NCI-H146 treated with DMSO at 0.1 percent for 48 hours (cell line): ENCODE data around the gene KIAA1755.

Source experiments
- DNase-seq: peaks from one replicate; lab custom pipeline; 2025; ENCODE audit not compliant: unreplicated experiment; lab: John Stamatoyannopoulos, UW

KIAA1755 gene

DNA sequence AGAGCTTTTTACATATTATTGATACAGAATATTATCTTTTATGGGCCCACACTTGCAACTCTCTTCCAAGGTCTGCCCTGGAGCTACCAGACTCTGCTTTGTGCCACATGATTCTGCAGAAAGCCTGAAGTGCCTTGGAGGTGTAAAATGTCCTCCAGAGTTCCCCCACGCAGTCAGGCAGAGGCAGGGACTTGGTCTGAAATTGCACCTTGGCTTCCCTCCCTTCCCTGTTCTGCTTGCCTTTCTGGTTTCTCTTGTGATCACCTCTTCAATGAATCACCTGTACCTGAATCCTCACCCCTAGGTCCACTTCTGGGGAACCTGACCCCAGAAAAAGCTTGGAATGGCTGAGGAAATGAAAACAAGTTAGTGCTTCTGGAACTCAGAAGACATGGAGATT, 52.4 kb downstream of the KIAA1755 start:
- DNase-seq, result no peak

DNA sequence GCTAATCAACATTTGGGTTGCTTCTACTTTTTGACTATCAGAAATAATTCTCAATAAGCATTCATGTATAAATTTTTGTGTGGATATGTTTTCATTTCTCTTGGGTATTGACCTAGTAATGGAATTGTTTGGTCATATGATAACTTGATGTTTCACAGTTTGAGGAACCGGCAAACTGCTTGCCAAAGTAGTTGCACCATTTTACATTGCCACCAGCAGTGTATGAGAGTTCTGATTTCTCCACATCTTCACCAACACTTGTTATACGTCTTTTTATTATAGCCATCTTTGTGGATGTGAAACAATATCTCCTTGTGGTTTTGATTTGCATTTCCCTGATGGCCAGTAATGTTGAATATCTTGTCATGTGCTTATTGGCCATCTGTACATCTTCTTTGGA, 52.9 kb downstream of the KIAA1755 start:
- DNase-seq, result no peak

DNA sequence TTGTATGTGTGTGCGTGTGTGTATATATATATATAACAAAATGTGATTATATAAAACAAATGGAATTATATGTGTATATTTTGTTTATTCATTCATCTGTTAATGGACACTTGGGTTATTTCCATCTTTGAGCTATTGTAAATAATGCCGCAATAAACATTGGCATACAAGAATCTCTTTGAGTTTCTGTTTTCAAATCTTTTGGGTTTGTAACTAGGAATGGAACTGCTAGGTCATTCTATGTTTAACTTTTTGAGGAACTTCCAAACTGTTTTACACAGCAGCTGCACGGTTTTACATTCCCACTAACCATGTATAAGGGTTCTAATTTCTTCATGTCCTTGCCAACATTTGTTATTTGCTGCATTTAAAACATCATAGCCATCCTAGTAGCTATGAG, 55.5 kb downstream of the KIAA1755 start:
- DNase-seq, result no peak

DNA sequence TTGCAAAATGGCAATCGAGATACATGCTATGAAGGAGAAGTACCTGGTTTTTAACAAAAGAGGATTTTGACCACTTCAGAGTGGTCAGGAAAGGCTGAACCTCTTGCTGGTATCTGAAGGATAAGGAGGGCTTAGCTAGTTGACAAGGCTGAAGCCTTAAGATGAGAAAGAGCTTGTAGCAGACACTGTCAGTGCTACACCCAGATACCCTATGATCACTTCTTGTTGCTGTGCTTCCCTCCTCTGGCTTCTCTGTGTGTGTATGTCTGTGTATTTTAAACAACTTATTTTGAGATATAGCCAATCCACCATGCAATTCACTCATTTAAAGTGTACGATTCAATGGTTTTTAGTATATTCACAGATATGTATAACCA, 56.6 kb downstream of the KIAA1755 start:
- no peak for DNase-seq

DNA sequence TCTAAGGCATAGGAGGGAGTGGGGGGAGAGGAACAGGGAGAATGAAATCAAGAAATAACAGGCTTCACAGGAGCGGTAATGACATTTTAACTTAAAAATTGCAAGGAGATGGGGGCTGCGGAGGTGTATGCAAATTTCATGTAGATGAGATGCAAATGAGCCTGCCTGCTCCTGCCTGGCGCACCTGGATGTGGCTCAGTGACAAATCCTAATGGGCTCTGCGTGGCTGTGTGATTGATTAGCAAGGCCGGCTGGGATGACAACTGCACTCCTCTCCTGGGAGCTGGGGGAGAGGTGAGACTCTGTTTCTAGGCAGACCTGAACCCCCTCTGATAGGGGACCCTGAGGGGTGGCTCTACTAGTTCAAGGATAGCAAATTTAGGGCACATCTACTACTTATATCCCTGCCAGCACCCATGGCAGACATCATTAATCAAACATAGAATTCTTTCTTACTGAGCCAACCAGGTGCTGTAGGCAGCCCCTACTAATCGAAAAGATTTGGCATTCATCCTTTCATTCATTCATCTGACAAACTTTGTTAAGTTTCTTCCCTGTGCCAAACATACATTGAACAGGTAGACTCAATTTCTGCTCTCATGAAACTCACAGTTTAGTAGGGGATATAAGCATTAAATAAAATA, 57.1 kb downstream of the KIAA1755 start:
- DNase-seq, result no peak

DNA sequence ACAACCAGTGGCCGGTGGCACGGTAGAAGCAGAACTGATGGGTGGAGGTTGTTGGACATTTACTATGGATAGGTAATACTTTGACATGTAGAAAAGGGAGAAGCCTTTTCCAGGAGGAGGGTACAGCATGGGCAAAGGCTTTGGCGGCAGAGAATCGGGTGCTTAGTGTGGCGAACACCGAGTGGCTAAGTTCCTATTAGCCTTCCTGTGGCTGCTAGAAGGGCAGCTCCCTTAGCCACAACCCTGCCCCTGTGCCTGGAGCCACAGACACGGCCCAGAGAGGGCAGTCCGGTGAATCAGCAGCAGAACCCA, 57.6 kb downstream of the KIAA1755 start:
- DNase-seq, result no peak

DNA sequence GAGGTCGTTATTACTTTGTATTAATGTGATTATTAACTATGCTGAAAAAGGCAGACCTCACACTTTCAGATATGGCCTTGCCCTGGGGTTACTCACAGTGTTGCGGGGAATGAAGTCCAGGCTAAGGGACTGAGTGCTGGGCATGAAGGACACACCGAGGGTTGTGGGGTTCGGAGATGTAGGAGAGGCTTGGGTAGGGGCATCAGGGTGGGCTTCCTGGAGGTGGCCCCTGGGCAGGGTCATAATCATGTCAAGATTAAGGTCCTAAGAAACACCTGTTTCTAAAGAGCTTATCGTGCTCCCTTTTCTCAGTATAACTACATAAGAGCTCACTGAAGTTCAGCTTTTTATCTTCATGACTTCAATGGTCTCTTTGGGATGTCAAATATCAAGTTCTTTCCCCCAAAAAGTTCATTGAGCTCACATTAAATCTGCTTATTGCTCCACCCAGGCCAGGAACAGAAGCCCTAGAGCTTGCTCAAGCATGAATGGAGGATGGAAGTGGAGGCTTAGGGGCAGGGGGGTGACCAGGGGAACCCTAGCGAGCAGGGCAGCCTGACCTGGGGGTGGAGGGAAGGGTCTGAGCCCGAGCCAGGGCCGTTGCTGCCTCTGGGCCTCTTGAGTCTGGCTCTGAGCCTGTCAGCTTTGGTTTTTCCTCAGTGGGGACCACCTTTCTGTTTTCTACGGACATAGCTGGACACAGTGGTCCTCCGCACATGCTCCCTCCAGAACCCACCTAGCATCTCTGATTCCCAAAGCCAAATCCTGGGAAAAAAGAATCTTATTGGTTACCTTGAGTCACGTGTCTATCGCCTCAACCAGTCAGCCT, 58.2 kb downstream of the KIAA1755 start:
- no peak for DNase-seq

DNA sequence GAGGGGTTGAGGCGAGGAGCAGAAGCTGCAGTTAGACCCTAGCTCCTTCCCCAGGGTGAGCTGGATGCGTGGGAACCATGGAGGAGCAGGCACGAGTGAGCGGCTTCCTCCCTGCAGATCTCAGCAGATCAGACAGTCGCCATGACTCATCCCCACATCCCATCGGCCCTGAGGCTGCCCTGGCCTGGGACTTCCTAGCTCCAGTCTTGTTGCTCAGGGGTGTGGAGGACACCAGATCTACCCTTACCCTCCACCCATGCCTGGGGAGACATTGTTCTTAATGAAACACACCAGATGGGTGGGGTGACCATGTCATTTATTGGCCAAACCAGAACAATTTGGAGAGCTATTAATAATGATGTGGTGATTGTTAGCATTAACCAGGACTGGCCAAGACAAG, 59.2 kb downstream of the KIAA1755 start:
- no peak for DNase-seq

DNA sequence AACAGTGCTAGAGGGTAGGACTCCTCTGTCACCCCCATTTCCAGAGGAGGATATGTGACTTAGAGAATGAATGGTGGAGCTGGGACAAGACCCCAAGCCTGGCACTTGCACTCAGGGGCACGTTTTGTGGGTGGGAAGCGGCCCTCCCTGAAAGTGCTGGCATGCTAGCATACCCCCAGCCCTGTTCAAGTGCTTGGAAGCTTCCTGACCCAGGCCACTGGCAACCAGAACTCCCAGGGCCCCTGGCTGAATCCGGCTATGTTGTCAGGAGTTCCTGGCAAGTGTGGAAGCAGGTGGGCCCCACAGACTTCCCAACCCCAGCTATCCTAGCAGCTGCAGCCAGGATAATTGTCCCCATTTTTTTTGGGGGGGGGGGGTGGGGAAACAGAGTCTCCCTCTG, 59.9 kb downstream of the KIAA1755 start:
- DNase-seq, result no peak

DNA sequence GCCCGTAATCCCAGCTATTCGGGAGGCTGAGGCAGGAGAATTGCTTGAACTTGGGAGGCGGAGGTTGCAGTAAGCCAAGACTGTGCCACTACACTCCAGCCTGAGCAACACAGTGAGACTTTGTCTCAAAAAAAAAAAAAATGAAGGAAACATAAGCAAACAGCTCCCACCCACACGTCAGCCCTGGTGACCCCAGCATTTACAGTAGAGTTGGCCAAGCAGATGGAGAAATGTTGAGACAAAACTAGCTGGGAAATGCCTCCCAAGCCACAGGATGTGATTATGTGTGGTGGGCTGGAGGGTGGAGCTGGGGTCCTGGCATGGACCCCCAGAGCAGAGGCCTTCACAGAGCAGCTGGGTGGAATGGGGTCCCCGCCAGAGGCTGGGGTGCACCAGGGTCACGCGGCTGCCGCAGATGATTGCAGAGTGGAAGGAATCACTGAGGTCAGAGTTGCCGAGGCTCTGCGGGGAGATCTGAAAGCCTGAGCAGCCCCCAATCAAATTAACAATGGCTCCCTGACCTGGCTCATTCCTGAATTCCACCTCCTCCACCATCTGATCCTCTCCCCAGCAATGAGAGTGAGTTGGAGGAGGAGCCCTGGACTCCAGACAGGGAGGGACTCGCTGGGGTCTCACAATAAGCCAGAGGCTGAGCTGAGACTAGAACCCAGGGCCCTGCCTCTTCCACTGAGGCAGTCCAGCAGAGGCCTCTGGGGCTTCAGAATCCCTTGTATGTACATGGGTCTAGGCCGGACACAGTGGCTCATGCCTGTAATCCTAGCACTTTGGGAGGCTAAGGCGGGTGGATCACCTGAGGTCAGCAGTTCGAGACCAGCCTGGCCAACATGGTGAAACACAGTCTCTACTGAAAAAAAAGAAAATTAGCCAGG, 60.8 kb downstream of the KIAA1755 start:
- no peak for DNase-seq

DNA sequence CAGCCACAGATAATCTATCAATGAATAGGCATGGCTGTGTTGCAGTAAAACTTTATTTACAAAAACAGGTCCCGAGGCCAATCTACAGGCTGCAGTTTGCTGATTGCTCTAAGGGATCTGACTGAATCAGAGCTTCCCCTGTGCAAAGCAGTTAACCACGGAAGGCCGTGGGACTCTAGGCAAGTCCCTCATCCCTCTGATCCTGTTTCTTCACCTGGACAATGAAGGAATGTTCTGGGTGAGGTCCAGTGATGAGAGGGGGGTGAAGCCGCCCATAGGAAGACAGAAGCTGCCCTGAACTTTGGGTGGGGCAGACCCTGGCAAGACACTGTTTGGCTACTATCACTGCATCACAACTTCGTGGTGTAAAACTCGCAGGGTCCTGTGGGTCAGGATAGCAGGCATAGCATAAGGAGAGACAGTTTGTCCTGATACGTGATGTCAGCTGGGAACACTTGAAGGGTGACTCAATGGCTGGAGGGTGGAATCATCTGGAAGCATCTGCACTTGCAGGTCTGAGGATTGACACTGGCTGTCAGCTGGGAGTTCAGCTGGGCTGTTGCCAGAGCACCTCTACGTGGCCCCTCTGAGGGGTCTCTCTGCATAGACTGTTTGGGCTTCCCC, 62.2 kb downstream of the KIAA1755 start:
- DNase-seq, result no peak

DNA sequence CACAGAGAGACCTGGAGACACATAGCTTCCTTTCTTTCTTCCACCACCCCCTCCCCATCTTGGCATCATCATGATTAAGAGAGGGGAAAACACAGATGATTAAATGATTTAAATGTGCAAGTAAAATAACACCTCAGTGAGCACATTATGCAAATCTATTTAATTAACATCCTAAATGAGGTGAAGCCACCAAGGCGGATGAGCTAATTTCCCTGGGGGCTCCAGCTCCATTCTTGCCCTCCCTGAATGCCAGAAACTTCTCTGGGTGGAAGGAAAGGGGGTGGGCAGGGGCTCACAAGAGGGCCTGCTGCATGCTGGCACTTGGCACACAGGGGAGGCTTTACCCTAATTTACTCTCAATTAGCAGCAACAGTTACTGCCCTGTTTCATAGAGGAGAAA, 62.9 kb downstream of the KIAA1755 start:
- DNase-seq, result no peak

DNA sequence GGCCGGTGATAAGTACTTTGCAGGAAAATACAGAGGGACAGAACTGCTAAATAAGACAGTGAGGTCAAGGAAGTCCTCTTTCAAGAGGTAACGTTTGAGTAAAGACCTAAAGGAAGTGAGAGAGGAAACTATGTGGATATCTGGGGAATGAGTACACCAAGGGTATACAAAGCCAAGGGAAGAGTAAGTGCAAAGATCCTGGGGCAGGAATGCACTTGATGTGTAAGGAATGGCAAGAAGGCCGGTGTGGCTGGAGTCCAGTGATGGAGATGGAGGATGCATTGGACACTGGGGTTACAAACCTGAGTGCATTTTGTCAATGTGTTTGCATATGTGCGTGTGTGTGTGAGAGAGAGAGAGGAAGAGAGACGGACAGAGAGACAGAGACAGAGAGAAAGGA, 63.3 kb downstream of the KIAA1755 start:
- DNase-seq, result no peak

DNA sequence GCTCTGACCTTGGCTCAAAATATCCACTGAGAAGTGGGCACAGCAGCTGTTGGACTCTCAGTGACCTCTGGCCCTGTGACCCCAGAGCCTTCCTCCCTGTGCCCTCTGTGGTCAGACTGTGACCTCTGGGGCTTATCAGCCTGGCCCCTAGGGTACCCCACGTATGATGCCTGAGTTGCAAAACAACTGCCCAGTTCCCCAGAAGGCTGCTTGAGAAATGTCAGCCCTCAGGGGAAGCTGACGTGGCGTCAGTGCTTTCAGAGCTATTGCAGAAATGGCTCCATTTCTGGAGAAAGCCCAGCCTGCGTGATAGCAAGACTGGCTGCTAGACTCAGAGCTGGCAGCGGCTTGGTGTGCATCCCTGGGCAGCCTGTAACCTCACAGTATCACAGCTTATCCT, 63.9 kb downstream of the KIAA1755 start:
- DNase-seq, result no peak

DNA sequence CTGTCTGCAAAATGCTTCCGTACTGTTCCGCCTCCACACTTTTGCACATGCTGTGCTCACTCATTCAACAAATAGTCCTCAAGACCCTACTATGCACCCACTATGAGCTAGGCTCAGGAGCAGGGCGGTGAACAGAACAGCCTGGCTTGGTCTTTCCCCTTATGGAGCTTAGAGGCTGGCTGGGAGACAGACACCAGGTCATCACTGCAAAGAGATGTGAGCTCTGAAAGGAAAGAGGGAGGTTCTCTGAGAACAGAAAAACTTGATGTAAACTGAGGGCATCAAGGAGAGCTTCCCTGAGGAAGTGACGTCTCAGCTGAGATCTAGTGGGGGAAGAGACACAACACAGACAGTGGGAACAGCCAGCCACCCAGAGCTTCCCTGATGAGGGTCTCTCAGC, 64.5 kb downstream of the KIAA1755 start:
- DNase-seq, result no peak

DNA sequence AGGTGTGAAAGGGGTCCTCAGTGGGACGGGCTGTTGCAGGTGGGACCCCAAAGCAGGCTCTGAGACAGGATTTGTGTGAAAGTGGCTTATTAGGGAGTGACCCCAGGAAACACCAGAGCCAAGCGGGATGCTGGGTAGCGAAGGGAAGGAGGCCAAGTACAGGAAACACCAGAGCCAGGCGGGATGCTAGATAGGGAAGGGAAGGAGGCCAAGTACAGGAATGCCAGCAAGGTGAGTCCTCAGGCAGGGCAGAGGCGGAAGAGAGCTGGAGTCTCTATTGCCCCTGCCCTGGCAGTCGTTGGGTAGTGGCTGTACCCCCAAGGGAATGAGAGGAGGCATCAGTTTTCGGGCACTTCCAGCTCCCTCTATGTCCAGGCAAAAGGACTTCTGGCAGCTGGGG, 65.0 kb downstream of the KIAA1755 start:
- no peak for DNase-seq

DNA sequence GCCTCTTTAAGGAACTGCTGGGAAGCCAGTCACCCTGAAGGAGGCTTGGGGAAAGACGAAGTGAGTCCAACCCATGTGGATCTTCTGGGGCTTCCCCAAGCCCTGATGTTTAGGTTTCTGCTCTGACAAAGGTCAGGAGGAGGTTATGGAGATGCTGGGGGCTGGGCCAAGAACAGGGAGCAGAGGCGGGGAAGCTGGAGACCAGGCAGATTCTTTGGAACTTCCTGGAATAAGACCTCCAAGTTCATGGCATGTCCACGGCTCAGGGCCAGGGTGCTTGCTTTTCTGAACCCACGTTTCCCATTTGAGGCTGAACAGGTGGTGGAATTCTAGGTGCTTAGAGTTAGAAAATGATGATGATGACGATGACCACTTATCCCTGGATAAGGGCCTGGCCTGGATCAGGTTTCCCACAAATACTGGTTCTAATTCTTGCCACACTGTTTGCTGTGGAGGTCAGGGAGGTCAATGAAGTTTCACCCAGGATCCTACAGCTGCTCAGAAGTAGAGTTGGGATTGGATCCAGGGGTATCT, 65.5 kb downstream of the KIAA1755 start:
- no peak for DNase-seq

DNA sequence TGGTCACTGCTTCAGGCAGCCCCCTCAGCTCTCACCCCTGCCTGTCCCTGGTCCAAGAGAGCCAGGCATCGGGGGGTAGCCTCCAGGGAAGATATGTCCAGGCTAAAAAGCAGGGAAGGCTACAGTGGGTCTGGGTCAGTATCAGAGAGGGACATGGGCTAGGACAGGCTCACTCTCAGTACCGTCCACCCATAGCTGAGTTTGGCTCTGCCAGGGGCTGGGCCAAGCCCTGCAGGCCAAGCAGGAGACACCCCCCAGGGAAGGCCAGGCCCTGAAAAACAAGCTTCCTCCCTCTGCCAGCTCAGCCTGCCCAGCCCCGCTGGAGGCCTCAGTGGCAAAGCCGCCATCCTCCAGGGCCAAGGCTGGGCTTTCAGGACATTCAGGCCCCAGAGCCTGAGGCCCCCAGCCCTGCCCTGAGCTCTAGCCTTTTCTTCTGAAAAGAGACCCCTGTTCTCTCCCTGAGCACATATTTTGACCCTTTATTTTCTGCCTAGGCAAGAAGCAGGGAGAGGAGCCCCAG, 66.9 kb downstream of the KIAA1755 start:
- no peak for DNase-seq

DNA sequence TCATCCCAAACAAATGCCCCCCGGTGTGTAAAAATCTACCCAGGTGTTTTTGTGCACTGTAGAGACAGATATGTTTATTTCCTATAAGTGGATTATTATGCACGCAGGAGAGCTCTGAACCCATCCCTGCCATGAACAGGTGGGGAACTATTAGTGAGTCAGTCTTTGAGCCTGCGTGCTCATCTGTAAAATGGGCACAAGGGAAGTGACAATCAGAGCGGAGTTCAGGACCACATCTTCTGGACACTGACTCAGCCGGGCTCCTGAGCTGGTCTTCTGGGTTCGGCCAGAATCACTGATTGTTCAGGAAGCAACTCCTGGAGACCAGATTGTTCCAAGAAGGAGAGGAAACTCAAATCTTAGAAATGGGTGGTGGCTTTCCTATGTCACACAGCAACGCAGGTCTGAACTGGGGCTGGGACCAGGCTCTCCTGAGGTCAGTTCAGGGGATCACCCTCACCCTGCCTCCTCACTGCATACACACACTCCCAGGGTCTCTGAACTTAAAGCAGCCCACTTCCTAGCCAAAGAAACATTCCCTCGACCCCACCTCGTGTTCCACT, 68.1 kb downstream of the KIAA1755 start:
- DNase-seq, result no peak

DNA sequence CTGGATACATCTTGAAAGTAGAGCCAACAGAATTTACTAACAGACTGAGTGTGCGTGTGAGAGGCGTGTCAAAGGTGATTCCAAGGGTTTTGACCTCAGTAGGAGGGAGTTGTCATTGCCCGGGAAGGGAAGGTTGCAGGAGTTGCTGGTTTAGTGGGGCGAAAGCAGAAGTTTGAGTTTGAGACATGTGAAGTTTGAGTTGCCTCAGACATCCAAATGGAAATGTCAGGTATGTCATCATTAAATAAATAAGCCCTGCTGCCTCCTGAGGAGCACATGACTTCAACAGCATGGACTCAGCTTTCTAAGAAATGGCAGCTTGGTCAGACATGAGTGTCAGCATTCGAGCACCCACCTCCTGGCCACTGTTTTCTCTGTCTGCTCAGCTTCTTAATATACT, 68.9 kb downstream of the KIAA1755 start:
- no peak for DNase-seq

DNA sequence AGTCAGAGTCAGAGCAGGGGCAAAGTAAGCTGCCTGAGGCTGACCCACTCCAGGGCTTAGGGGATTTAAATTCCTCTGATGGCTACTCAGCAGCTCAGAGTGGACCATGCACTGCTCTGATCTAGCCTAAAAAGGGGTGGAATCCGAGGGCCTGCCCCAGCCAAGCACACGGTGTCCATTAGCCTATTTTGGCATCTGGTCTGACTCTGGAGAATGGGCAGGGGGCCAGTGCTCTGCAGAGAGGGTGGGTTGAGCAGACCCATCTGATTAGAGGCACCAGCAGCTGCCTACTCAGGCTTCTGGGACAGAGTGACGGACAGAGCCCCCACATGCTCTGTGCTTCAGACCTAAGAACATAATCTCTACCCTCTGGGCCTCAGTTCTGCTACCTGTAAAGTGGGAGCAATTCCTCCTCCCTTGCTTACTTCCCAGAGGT, 69.6 kb downstream of the KIAA1755 start:
- no peak for DNase-seq
